Stimulated activated CD8-positive, alpha-beta memory T cell treated with anti-CD3 and anti-CD28 coated beads, Interleukin-7, amount 100 ng/mL, for 24 hours (primary cell): ENCODE data around the gene PACS2.
A peak's percentile ranks its signal among the peaks of the same experiment; 100 is the strongest.
"Not testable (repeated sequence)": the region's sequence is repeated elsewhere in the genome, so short reads cannot be mapped to it uniquely, and the experiment has no call there.

Experiments
- DNase-seq: peaks from one replicate; pipeline ENCODE4 v3.0.0-alpha.2; 2020; ENCODE audit warnings: low read depth

PACS2 gene

GRCh38 chr14:105314287-105315200 is at the start of gene PACS2:
PACS2 (plus strand) TSS chr14:105314748; CDS start chr14:105314919, 171 bp downstream.
- DNase-seq: peak; percentile 43

- DNase-seq: no peak
These were observed 46.6 kb upstream of the PACS2 start for GRCh38 chr14:105267820-105268548.

GRCh38 chr14:105268736-105269354 is 45.7 kb upstream of the PACS2 start:
- no peak for DNase-seq

GRCh38 chr14:105269405-105269804 is 45.1 kb upstream of the PACS2 start:
- DNase-seq: no peak

GRCh38 chr14:105271224-105271890 is 43.2 kb upstream of the PACS2 start:
- DNase-seq: no peak

- DNase-seq: no peak
These were observed 41.9 kb upstream of the PACS2 start for GRCh38 chr14:105272623-105273022.

- no peak for DNase-seq
These were observed 41.5 kb upstream of the PACS2 start for GRCh38 chr14:105273062-105273461.

- DNase-seq: no peak
These were observed 39.9 kb upstream of the PACS2 start for GRCh38 chr14:105274637-105275036.

GRCh38 chr14:105275267-105275946 is 39.1 kb upstream of the PACS2 start:
- DNase-seq: no peak

GRCh38 chr14:105277448-105277847 is 37.1 kb upstream of the PACS2 start:
- DNase-seq: not testable (repeated sequence)

- no peak for DNase-seq
These were observed 34.7 kb upstream of the PACS2 start for GRCh38 chr14:105279642-105280361.

- DNase-seq: no peak
These were observed 34.0 kb upstream of the PACS2 start for GRCh38 chr14:105280525-105280924.

GRCh38 chr14:105281371-105282097 is 33.0 kb upstream of the PACS2 start:
- no peak for DNase-seq

- DNase-seq: no peak
These were observed 32.3 kb upstream of the PACS2 start for GRCh38 chr14:105282098-105282725.

GRCh38 chr14:105283028-105283427 is 31.5 kb upstream of the PACS2 start:
- no peak for DNase-seq

- DNase-seq: no peak
These were observed 30.6 kb upstream of the PACS2 start for GRCh38 chr14:105283899-105284298.

GRCh38 chr14:105285174-105285573 is 29.4 kb upstream of the PACS2 start:
- no peak for DNase-seq

GRCh38 chr14:105286759-105287144 is 27.8 kb upstream of the PACS2 start:
- no peak for DNase-seq

GRCh38 chr14:105287249-105288102 is 27.1 kb upstream of the PACS2 start:
- no peak for DNase-seq
